ENCODE measurements around the gene PRR23E. TPM values are rescaled to one million over a fixed set of nuclear protein-coding genes. Genes with fewer than 3 reads are reported as not detected.

The PRR23E gene
- total RNA-seq, 1 experiment from 2014 or later = not detected

- no peaks in the 10 kb centered on the region for H3K4me1 ChIP-seq
- H3K4me3 Mint-ChIP-seq (ENCODE audit: unreplicated experiment) = no peak overlapping the region
- no peak for DNase-seq
- POLR2A ChIA-PET = no interaction called here
- no TSS peak for BruUV-seq (replicated peaks)
- H3K4me3 ChIP-seq (ENCODE audit: low read depth, low read length) = no peak overlapping the region
- H3K27me3 Mint-ChIP-seq (ENCODE audit: insufficient read depth, unreplicated experiment) = peaks cover 22% of the 10 kb centered on the region
- TF ChIP-seq CTCF (IDR thresholded peaks at IDR 0.05; ENCODE audit: insufficient read depth in 1 of 2, low read depth in 1 of 2, low read length in 1 of 2, severe bottlenecking in 1 of 2, unreplicated experiment in 1 of 2) = no peak
- H3K36me3 Mint-ChIP-seq (ENCODE audit: insufficient read depth, unreplicated experiment) = no peaks in the 10 kb centered on the region
- H3K4me1 Mint-ChIP-seq (ENCODE audit: low read depth, unreplicated experiment) = no peaks in the 10 kb centered on the region
- no peaks in the 10 kb centered on the region for H3K9me3 Mint-ChIP-seq (ENCODE audit: unreplicated experiment)
- CTCF ChIA-PET = no interaction called here
- no peaks in the 10 kb centered on the region; the same call in 1 of the 2 replicates for H3K27me3 ChIP-seq (replicated peaks; ENCODE audit: control insufficient read depth, insufficient read depth, low read length)
- intact Hi-C loops (cut with micrococcal nuclease; ENCODE audit: unreplicated experiment) = no loop called here
- H3K9me3 ChIP-seq = no peaks in the 10 kb centered on the region
- no peak overlapping the region for H3K27ac Mint-ChIP-seq (ENCODE audit: unreplicated experiment)
- no peaks in the 10 kb centered on the region for H3K36me3 ChIP-seq (ENCODE audit: control insufficient read depth, insufficient read depth, low read length)
Observed at GRCh38 chr3:127217596-127218453, 24.9 kb downstream of the PRR23E start.

GRCh38 chr3:127218454-127218922 is 25.6 kb downstream of the PRR23E start:
- CTCF ChIA-PET = no interaction called here
- no peaks in the 10 kb centered on the region; the same call in 1 of the 2 replicates for H3K27me3 ChIP-seq (replicated peaks; ENCODE audit: control insufficient read depth, insufficient read depth, low read length)
- H3K4me1 ChIP-seq = no peaks in the 10 kb centered on the region
- Mint-ChIP-seq H3K4me1 (ENCODE audit: low read depth, unreplicated experiment) (no peaks in the 10 kb centered on the region), H3K27ac (ENCODE audit: unreplicated experiment) (no peak overlapping the region), H3K4me3 (ENCODE audit: unreplicated experiment) (no peak overlapping the region), H3K36me3 (ENCODE audit: insufficient read depth, unreplicated experiment) (no peaks in the 10 kb centered on the region), H3K9me3 (ENCODE audit: unreplicated experiment) (no peaks in the 10 kb centered on the region), H3K27me3 (ENCODE audit: insufficient read depth, unreplicated experiment) (peaks cover 22% of the 10 kb centered on the region)
- no peaks in the 10 kb centered on the region for H3K9me3 ChIP-seq
- no peak for DNase-seq
- no peak for TF ChIP-seq CTCF (IDR thresholded peaks at IDR 0.05; ENCODE audit: insufficient read depth in 1 of 2, low read depth in 1 of 2, low read length in 1 of 2, severe bottlenecking in 1 of 2, unreplicated experiment in 1 of 2)
- no peaks in the 10 kb centered on the region for H3K36me3 ChIP-seq (ENCODE audit: control insufficient read depth, insufficient read depth, low read length)
- POLR2A ChIA-PET = no interaction called here
- no peak overlapping the region for H3K4me3 ChIP-seq (ENCODE audit: low read depth, low read length)
- BruUV-seq (replicated peaks) = no TSS peak
- intact Hi-C loops (cut with micrococcal nuclease; ENCODE audit: unreplicated experiment) = no loop called here

- H3K9me3 Mint-ChIP-seq (ENCODE audit: unreplicated experiment) = peaks cover 1% of the 10 kb centered on the region
Observed at GRCh38 chr3:127220497-127220896, 27.6 kb downstream of the PRR23E start.

More at GRCh38 chr3:127220497-127220896, 27.6 kb downstream of the PRR23E start:
- no peak for TF ChIP-seq CTCF (IDR thresholded peaks at IDR 0.05; ENCODE audit: insufficient read depth in 1 of 2, low read depth in 1 of 2, low read length in 1 of 2, severe bottlenecking in 1 of 2, unreplicated experiment in 1 of 2)
- Mint-ChIP-seq H3K4me1 (ENCODE audit: low read depth, unreplicated experiment) (no peaks in the 10 kb centered on the region), H3K4me3 (ENCODE audit: unreplicated experiment) (no peak overlapping the region), H3K27ac (ENCODE audit: unreplicated experiment) (no peak overlapping the region), H3K36me3 (ENCODE audit: insufficient read depth, unreplicated experiment) (no peaks in the 10 kb centered on the region), H3K27me3 (ENCODE audit: insufficient read depth, unreplicated experiment) (peaks cover 15% of the 10 kb centered on the region)
- Histone ChIP-seq H3K4me3 (ENCODE audit: low read depth, low read length) (no peak overlapping the region), H3K36me3 (ENCODE audit: control insufficient read depth, insufficient read depth, low read length) (no peaks in the 10 kb centered on the region), H3K4me1 (no peaks in the 10 kb centered on the region), H3K9me3 (no peaks in the 10 kb centered on the region), H3K27me3 (replicated peaks; ENCODE audit: control insufficient read depth, insufficient read depth, low read length) (no peaks in the 10 kb centered on the region; the same call in 1 of the 2 replicates)
- ChIA-PET POLR2A (no interaction called here), CTCF (no interaction called here)
- BruUV-seq (replicated peaks) = no TSS peak
- DNase-seq = no peak
- intact Hi-C loops (cut with micrococcal nuclease; ENCODE audit: unreplicated experiment) = no loop called here
